SHP77 treated with DMSO at 0.1 percent for 48 hours (cell line): ENCODE data around the gene DMD.

Source experiments
- DNase-seq: peaks from one replicate; lab custom pipeline; 2025; lab: John Stamatoyannopoulos, UW

DMD gene

GRCh38 chrX:32268207-32268606 is 943.1 kb downstream of the DMD start:
- no peak for DNase-seq

GRCh38 chrX:32267796-32268195 is 943.6 kb downstream of the DMD start:
- DNase-seq = no peak

- DNase-seq = peak; percentile 10
Observed at GRCh38 chrX:32246675-32247074, 964.7 kb downstream of the DMD start.

GRCh38 chrX:32195611-32196010 is 1015.7 kb downstream of the DMD start:
- no peak for DNase-seq

GRCh38 chrX:32191316-32191715 is 1020.0 kb downstream of the DMD start:
- no peak for DNase-seq

- DNase-seq = no peak
Observed at GRCh38 chrX:32185160-32185559, 1026.2 kb downstream of the DMD start.

GRCh38 chrX:32183066-32183465 is 1028.3 kb downstream of the DMD start:
- DNase-seq = no peak

- no peak for DNase-seq
Observed at GRCh38 chrX:32176510-32176909, 1034.8 kb downstream of the DMD start.

- no peak for DNase-seq
Observed at GRCh38 chrX:32170481-32170880, 1040.9 kb downstream of the DMD start.

- DNase-seq = no peak
Observed at GRCh38 chrX:32155044-32155638, 1056.2 kb downstream of the DMD start.

GRCh38 chrX:32153585-32153984 is 1057.8 kb downstream of the DMD start:
- no peak for DNase-seq

GRCh38 chrX:32150141-32150540 is 1061.2 kb downstream of the DMD start:
- DNase-seq = no peak

- no peak for DNase-seq
Observed at GRCh38 chrX:32141841-32142240, 1069.5 kb downstream of the DMD start.

- DNase-seq = no peak
Observed at GRCh38 chrX:32139476-32139875, 1071.9 kb downstream of the DMD start.

GRCh38 chrX:32137525-32137924 is 1073.8 kb downstream of the DMD start:
- DNase-seq = no peak

- no peak for DNase-seq
Observed at GRCh38 chrX:32126997-32127396, 1084.4 kb downstream of the DMD start.

GRCh38 chrX:32118832-32119231 is 1092.5 kb downstream of the DMD start:
- no peak for DNase-seq

GRCh38 chrX:32116047-32116446 is 1095.3 kb downstream of the DMD start:
- no peak for DNase-seq

GRCh38 chrX:32087663-32088062 is 1123.7 kb downstream of the DMD start:
- DNase-seq = no peak

GRCh38 chrX:32084757-32085156 is 1126.6 kb downstream of the DMD start:
- DNase-seq = no peak

GRCh38 chrX:32048285-32048684 is 1163.1 kb downstream of the DMD start:
- DNase-seq = no peak

- DNase-seq = no peak
Observed at GRCh38 chrX:32045149-32045548, 1166.2 kb downstream of the DMD start.

- no peak for DNase-seq
Observed at GRCh38 chrX:32041181-32041580, 1170.2 kb downstream of the DMD start.

GRCh38 chrX:32026772-32027171 is 1184.6 kb downstream of the DMD start:
- DNase-seq = no peak

- DNase-seq = no peak
Observed at GRCh38 chrX:32024072-32024471, 1187.3 kb downstream of the DMD start.
